Pancreas (tissue), 10 donors: Measurements from ENCODE around the gene PEX1. TPM values are rescaled to one million over a fixed set of nuclear protein-coding genes. Genes with fewer than 3 reads are reported as not detected.

Experiments used
- ATAC-seq, 4 donors: fragments of 200-7000 bp; cut with Tn5 transposase; one replicate each; pipeline versions ENCODE4 v1.8.0 to v1.9.1; 2020; ENCODE audit warnings: mild to moderate bottlenecking in 4 of 4, moderate library complexity in 4 of 4
- DNase-seq, 6 donors: peaks; one replicate each; pipeline ENCODE4 v3.0.0-alpha.2; 2020
- FAIRE-seq: peaks from 2 replicates; lab custom pipeline; 2012; peaks lifted over from hg19 to GRCh38; lab: Jason Lieb, UNC
- H3K27ac ChIP-seq, 4 donors: fragments of 200-600 bp; sonication (generic); 1 replicate in 3 of 4; 2 replicates in 1 of 4; pipeline versions ENCODE4 v1.5.0 to v1.8.0; 2020
- H3K27me3 ChIP-seq, 4 donors: fragments of 200-600 bp; one replicate each; pipeline ENCODE4 v1.8.0; 2021
- H3K36me3 ChIP-seq, 3 donors: fragments of 200-600 bp; sonication (generic) in 1 of 3; one replicate each; pipeline versions ENCODE4 v1.5.0 to v1.8.0; 2020 to 2021
- H3K4me1 ChIP-seq, 3 donors: fragments of 200-600 bp; one replicate each; pipeline ENCODE4 v1.8.0; 2021
- H3K4me3 ChIP-seq, 4 donors: fragments of 200-600 bp; sonication (generic) in 2 of 4; one replicate each; pipeline versions ENCODE4 v1.5.0 to v1.8.0; 2020 to 2021
- H3K9me3 ChIP-seq, 4 donors: fragments of 200-600 bp; one replicate each; pipeline ENCODE4 v1.8.0; 2021
- WGBS, 2 donors: extraction: QIAGEN DNeasy Blood & Tissue Kit; methylation state at CpG; one replicate each; pipeline ENCODE4 v1.1.7; 2013; 5-methylcytosine and 5-hydroxymethylcytosine counted together
- intact Hi-C, 3 donors: fragments of 100-400 bp; cut with DNase I; formaldehyde crosslinking; loops; one replicate each; pipeline versions ENCODE4 v1.11.1 to v1.14.2; 2022
- polyA plus RNA-seq, 2 donors: library from polyadenylated mRNA; stranded (reverse); fragments of 200-250 nt; gene quantifications; one replicate each; pipeline ENCODE4 v1.2.3, GENCODE V29; 2013
- total RNA-seq, 6 donors: library from RNA; stranded (reverse); fragmentation: NEBNext Ultra II Directional in 4 of 6; extraction: Animal tissue kit (Norgen Biotek cat#: 25700) in 4 of 6; gene quantifications; one replicate each; pipeline versions ENCODE4 v1.2.1 to v1.2.4, GENCODE V29; 2021 to 2023
- TF ChIP-seq, protein P1 (sequence below), 4 donors: fragments of 200-600 bp; sonication (generic) in 3 of 4; IDR thresholded peaks; one replicate each; pipeline versions ENCODE4 v1.5.0 to v1.8.0; 2021; ENCODE audit warnings: antibody characterized with exemption in 4 of 4
- donor health status: healthy with polysubstance abuse.
- donor health status: DM: no; HTN: no; CAD: no; lungs with moderate emphysema.
- donor health status: DM: no; HTN: no; CAD: no.
- donor health status: control.
- donor health status: control.
- donor health status: Bipolar disorder and iron deficiency.
- donor health status: DM: yes; HTN: yes; CAD: no.
- donor health status: DM: no; HTN: no; CAD: no.
- donor health status: DM: no; HTN: no; CAD: no.
- donor health status: DM: yes; HTN: yes; CAD: no.

The PEX1 gene
- total RNA-seq (10 to 100 TPM in 3 of 6 donors, 1 to 10 TPM in 3; 7.6 to 11.9 (median 10.5) TPM), polyA plus RNA-seq (10 to 100 TPM in 1 of 2 donors, 1 to 10 TPM in 1; 9.1 to 20.8 TPM)

- FAIRE-seq (peak; percentile 89), DNase-seq (peak; percentile 92 to 98 (median 96)), ATAC-seq (peak; percentile 96 to 99 (median 98))
- Histone ChIP-seq H3K27me3 (no peaks in the 10 kb centered on the region), H3K4me3 (peak within 1 kb of the TSS; percentile 82 to 90 (median 90)), H3K27ac (peak within 1 kb of the TSS; percentile 56 to 84 (median 79)), H3K36me3 (peaks cover 0 to 28% (median 6%) of the 10 kb centered on the region in 3 donors), H3K4me1 (peaks cover 5 to 15% (median 15%) of the 10 kb centered on the region in 3 donors), H3K9me3 (no peaks in the 10 kb centered on the region)
- intact Hi-C loops: no loop called here
- TF ChIP-seq, protein P1, sequence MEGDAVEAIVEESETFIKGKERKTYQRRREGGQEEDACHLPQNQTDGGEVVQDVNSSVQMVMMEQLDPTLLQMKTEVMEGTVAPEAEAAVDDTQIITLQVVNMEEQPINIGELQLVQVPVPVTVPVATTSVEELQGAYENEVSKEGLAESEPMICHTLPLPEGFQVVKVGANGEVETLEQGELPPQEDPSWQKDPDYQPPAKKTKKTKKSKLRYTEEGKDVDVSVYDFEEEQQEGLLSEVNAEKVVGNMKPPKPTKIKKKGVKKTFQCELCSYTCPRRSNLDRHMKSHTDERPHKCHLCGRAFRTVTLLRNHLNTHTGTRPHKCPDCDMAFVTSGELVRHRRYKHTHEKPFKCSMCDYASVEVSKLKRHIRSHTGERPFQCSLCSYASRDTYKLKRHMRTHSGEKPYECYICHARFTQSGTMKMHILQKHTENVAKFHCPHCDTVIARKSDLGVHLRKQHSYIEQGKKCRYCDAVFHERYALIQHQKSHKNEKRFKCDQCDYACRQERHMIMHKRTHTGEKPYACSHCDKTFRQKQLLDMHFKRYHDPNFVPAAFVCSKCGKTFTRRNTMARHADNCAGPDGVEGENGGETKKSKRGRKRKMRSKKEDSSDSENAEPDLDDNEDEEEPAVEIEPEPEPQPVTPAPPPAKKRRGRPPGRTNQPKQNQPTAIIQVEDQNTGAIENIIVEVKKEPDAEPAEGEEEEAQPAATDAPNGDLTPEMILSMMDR (IDR thresholded peaks at IDR 0.05): peak in 3 of 4 donors; percentile 23 to 32 (median 25)
- WGBS, 2 donors: 0% methylated on average over 73 to 79 of the region's 79 CpGs
Observed at GRCh38 chr7:92528188-92528957, at the start of gene PEX1, which contains the start of gene RBM48. TSS of gene PEX1 (minus strand) at chr7:92528520. CDS start at chr7:92528435, 85 bp downstream. TSS of gene RBM48 (plus strand) at chr7:92528795. CDS start at chr7:92528814, 19 bp downstream.

- Histone ChIP-seq H3K27me3 (no peaks in the 10 kb centered on the region), H3K4me3 (no peak overlapping the region), H3K36me3 (peaks cover 0 to 40% (median 21%) of the 10 kb centered on the region in 3 donors), H3K4me1 (no peaks in the 10 kb centered on the region), H3K9me3 (no peaks in the 10 kb centered on the region), H3K27ac (no peak overlapping the region)
- ATAC-seq (no peak), DNase-seq (no peak), FAIRE-seq (no peak)
- 81 to 86% methylated on average over 3 of the region's 3 CpGs for WGBS, 2 donors
- intact Hi-C loops: no loop called here
- TF ChIP-seq, protein P1 (IDR thresholded peaks at IDR 0.05): no peak
Observed at GRCh38 chr7:92576296-92576695, 48.0 kb upstream of the PEX1 start.

GRCh38 chr7:92569137-92569536, 40.8 kb upstream of the PEX1 start:
- FAIRE-seq (no peak), ATAC-seq (no peak), DNase-seq (no peak)
- H3K4me3 ChIP-seq: no peak overlapping the region
- peaks cover 4 to 36% (median 9%) of the 10 kb centered on the region in 3 donors for H3K36me3 ChIP-seq
- TF ChIP-seq, protein P1 (IDR thresholded peaks at IDR 0.05): no peak
- no peaks in the 10 kb centered on the region for H3K4me1 ChIP-seq
- no peaks in the 10 kb centered on the region for H3K27me3 ChIP-seq
- intact Hi-C loops: no loop called here
- no peak overlapping the region for H3K27ac ChIP-seq
- WGBS, 2 donors: 73 to 78% methylated on average over 4 of the region's 4 CpGs
- H3K9me3 ChIP-seq: no peaks in the 10 kb centered on the region

DNA sequence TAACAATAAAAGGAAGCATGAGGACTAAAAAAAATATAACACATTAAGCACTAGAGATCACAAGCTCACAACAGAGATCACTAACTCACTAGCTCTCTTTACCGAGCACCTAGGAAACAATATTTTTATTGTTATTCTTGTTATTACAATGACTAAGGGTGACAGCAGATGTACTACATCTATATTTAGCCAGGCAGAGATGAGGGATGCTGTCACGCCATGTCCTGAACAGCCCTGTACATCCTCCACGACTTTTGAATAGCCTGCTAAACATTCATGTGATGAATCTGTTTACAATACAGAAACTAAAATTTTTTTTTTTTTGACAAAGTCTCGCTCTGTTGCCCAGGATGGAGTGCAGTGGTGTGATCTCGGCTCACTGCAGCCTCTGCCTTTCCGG, 39.1 kb upstream of the PEX1 start:
- Histone ChIP-seq H3K36me3 (peaks cover 4 to 36% (median 9%) of the 10 kb centered on the region in 3 donors), H3K4me3 (no peak overlapping the region), H3K9me3 (no peaks in the 10 kb centered on the region), H3K27ac (no peak overlapping the region), H3K4me1 (no peaks in the 10 kb centered on the region), H3K27me3 (no peaks in the 10 kb centered on the region)
- FAIRE-seq: no peak
- intact Hi-C loops: no loop called here
- ATAC-seq: no peak
- TF ChIP-seq, protein P1 (IDR thresholded peaks at IDR 0.05): no peak
- DNase-seq: no peak
- 89 to 92% methylated on average over 6 of the region's 6 CpGs for WGBS, 2 donors
